ENCODE measurements around the gene CTXN1.
A peak's percentile ranks its signal among the peaks of the same experiment; 100 is the strongest.

Gene CTXN1

DNA sequence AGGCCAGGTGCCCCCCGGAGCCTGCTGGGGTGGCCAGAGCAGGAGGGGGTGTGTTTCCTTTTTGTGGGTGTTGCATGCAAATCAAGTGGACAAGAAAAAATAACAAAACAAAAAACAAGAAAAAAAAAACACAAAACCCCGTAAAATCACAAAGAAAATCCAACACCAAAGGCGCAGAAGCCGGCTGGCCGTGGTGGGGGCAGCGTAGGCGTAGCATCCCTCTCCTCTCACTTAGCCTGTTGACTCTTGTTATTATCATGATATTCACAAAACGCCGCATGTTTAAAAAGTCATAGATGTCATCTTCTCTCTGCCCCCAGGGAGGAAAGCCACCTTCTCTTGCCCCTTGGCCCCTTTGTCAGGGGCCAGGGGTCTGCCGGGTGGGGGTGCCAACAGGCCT is 12.3 kb downstream of the CTXN1 start:
- H3K27ac ChIP-seq = no peak overlapping the region
- no peaks in the 10 kb centered on the region for H3K9me3 ChIP-seq
- TF ChIP-seq, protein P1, sequence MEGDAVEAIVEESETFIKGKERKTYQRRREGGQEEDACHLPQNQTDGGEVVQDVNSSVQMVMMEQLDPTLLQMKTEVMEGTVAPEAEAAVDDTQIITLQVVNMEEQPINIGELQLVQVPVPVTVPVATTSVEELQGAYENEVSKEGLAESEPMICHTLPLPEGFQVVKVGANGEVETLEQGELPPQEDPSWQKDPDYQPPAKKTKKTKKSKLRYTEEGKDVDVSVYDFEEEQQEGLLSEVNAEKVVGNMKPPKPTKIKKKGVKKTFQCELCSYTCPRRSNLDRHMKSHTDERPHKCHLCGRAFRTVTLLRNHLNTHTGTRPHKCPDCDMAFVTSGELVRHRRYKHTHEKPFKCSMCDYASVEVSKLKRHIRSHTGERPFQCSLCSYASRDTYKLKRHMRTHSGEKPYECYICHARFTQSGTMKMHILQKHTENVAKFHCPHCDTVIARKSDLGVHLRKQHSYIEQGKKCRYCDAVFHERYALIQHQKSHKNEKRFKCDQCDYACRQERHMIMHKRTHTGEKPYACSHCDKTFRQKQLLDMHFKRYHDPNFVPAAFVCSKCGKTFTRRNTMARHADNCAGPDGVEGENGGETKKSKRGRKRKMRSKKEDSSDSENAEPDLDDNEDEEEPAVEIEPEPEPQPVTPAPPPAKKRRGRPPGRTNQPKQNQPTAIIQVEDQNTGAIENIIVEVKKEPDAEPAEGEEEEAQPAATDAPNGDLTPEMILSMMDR (IDR thresholded peaks at IDR 0.05) = no peak
- DNase-seq = no peak
- no peak overlapping the region for H3K4me3 ChIP-seq
- H3K27me3 ChIP-seq = peaks cover 0 to 63% of the 10 kb centered on the region in 2 donors
- peaks cover 41 to 51% (median 46%) of the 10 kb centered on the region in 3 donors for H3K36me3 ChIP-seq
- intact Hi-C loops (cut with DNase I; ENCODE audit: low total_unique reads) = no loop called here
- H3K4me1 ChIP-seq = peaks cover 0 to 31% (median 27%) of the 10 kb centered on the region in 4 donors

- Histone ChIP-seq H3K27me3 (peaks cover 0 to 56% of the 10 kb centered on the region in 2 donors), H3K4me1 (peaks cover 0 to 29% (median 24%) of the 10 kb centered on the region in 4 donors), H3K36me3 (peaks cover 41 to 56% (median 47%) of the 10 kb centered on the region in 3 donors), H3K4me3 (no peak overlapping the region), H3K27ac (no peak overlapping the region), H3K9me3 (no peaks in the 10 kb centered on the region)
- TF ChIP-seq, protein P1 (IDR thresholded peaks at IDR 0.05) = no peak
- intact Hi-C loops (cut with DNase I; ENCODE audit: low total_unique reads) = no loop called here
- no peak for DNase-seq
Measured at GRCh38 chr19:7912697-7913564, 13.0 kb downstream of the CTXN1 start.

GRCh38 chr19:7912144-7912696 is 13.7 kb downstream of the CTXN1 start:
- DNase-seq = peak in 1 of 2 donors; percentile 16
- H3K36me3 ChIP-seq = peaks cover 41 to 56% (median 53%) of the 10 kb centered on the region in 3 donors
- no peak overlapping the region for H3K4me3 ChIP-seq
- intact Hi-C loops (cut with DNase I; ENCODE audit: low total_unique reads) = no loop called here
- TF ChIP-seq, protein P1 (IDR thresholded peaks at IDR 0.05) = no peak
- H3K27ac ChIP-seq = no peak overlapping the region
- peaks cover 0 to 49% of the 10 kb centered on the region in 2 donors for H3K27me3 ChIP-seq
- H3K4me1 ChIP-seq = peaks cover 0 to 28% (median 21%) of the 10 kb centered on the region in 4 donors
- no peaks in the 10 kb centered on the region for H3K9me3 ChIP-seq

DNA sequence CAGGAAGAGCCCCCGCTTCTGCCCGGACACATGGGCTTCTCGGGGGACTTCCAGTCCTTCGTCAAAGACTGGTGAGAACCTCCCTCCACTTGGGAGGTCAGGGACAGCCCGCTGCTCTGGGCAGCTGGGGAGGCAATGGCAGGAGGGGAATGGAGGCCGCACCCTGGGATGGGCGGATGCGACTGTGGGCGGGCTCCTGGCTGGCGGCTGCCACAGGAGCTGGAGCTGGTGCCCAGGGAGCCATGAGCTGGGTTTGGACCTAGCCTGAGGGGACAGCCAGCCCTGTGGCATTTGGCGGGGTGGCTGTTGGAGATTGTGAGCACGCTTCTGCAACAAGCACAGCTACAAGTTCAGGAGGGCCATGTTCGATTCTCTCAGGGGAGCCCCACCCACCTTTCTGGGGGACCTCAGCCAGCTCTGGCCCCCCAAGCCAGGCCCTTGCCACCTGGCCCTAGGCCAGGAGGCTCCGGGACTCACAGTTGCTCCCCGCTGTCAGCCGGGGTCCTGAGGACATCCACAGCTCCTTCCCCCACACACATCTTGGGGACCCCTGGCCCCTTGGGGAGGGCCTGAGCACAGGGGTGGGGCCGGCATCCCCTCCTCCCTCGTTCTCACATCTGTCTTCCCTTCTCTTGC is 14.3 kb downstream of the CTXN1 start:
- H3K4me3 ChIP-seq = no peak overlapping the region
- peaks cover 41 to 57% (median 54%) of the 10 kb centered on the region in 3 donors for H3K36me3 ChIP-seq
- peaks cover 0 to 43% of the 10 kb centered on the region in 2 donors for H3K27me3 ChIP-seq
- no peak overlapping the region for H3K27ac ChIP-seq
- no peaks in the 10 kb centered on the region for H3K9me3 ChIP-seq
- peaks cover 0 to 23% (median 16%) of the 10 kb centered on the region in 4 donors for H3K4me1 ChIP-seq
- intact Hi-C loops (cut with DNase I; ENCODE audit: low total_unique reads) = no loop called here
- no peak for DNase-seq
- TF ChIP-seq, protein P1 (IDR thresholded peaks at IDR 0.05) = no peak

- intact Hi-C loops (cut with DNase I; ENCODE audit: low total_unique reads) = no loop called here
- TF ChIP-seq, protein P1 (IDR thresholded peaks at IDR 0.05) = no peak
- no peak overlapping the region for H3K27ac ChIP-seq
- peaks cover 41 to 68% (median 62%) of the 10 kb centered on the region in 3 donors for H3K36me3 ChIP-seq
- H3K4me1 ChIP-seq = peaks cover 0 to 23% (median 15%) of the 10 kb centered on the region in 4 donors
- no peaks in the 10 kb centered on the region for H3K9me3 ChIP-seq
- peak in 1 of 2 donors; percentile 57 for DNase-seq
- H3K27me3 ChIP-seq = peaks cover 0 to 32% of the 10 kb centered on the region in 2 donors
- H3K4me3 ChIP-seq = no peak overlapping the region
Measured at GRCh38 chr19:7910321-7911161, 15.4 kb downstream of the CTXN1 start.
